Measurements from ENCODE around the gene SAPCD2. TPM values are rescaled to one million over a fixed set of nuclear protein-coding genes. Genes with fewer than 3 reads are reported as not detected.

SAPCD2 gene
- total RNA-seq, 1 experiment from 2014 or later, result 18.4 TPM

Other genes with a start within 250 kb of the SAPCD2 start
- 7.2 TPM for gene AJM1, start 228.1 kb downstream of the SAPCD2 start, total RNA-seq (2021; ENCODE audit: unreplicated experiment)
- gene PHPT1, start 221.1 kb downstream of the SAPCD2 start, total RNA-seq (2021; ENCODE audit: unreplicated experiment), result 204 TPM
- gene MAMDC4, start 218.2 kb downstream of the SAPCD2 start, total RNA-seq (2021; ENCODE audit: unreplicated experiment), result 6.3 TPM
- gene EDF1, start 204.2 kb downstream of the SAPCD2 start, total RNA-seq (2021; ENCODE audit: unreplicated experiment), result 270 TPM
- 48.7 TPM for gene TRAF2, start 184.0 kb downstream of the SAPCD2 start, total RNA-seq (2021; ENCODE audit: unreplicated experiment)
- gene FBXW5, start 125.8 kb downstream of the SAPCD2 start, total RNA-seq (2021; ENCODE audit: unreplicated experiment), result 72.6 TPM
- 2.9 TPM for gene C8G, start 125.3 kb downstream of the SAPCD2 start, total RNA-seq (2021; ENCODE audit: unreplicated experiment)
- 2.5 TPM for gene LCN12, start 118.3 kb downstream of the SAPCD2 start, total RNA-seq (2021; ENCODE audit: unreplicated experiment)
- 13.7 TPM for gene PTGDS, start 93.1 kb downstream of the SAPCD2 start, total RNA-seq (2021; ENCODE audit: unreplicated experiment)
- gene LCNL1, start 87.6 kb downstream of the SAPCD2 start, total RNA-seq (2021; ENCODE audit: unreplicated experiment), result 0.82 TPM
- gene PAXX, start 78.1 kb downstream of the SAPCD2 start, total RNA-seq (2021; ENCODE audit: unreplicated experiment), result 64.0 TPM
- gene CLIC3, start 74.0 kb downstream of the SAPCD2 start, total RNA-seq (2021; ENCODE audit: unreplicated experiment), result 6.2 TPM
- 27.0 TPM for gene ABCA2, start 42.3 kb downstream of the SAPCD2 start, total RNA-seq (2021; ENCODE audit: unreplicated experiment)
- not detected for gene FUT7, start 38.5 kb downstream of the SAPCD2 start, total RNA-seq (2021; ENCODE audit: unreplicated experiment)
- 43.5 TPM for gene NPDC1, start 24.4 kb downstream of the SAPCD2 start, total RNA-seq (2021; ENCODE audit: unreplicated experiment)
- 2.8 TPM for gene ENTPD2, start 16.5 kb downstream of the SAPCD2 start, total RNA-seq (2021; ENCODE audit: unreplicated experiment)
- gene UAP1L1, start 7.0 kb upstream of the SAPCD2 start, total RNA-seq (2021; ENCODE audit: unreplicated experiment), result 23.1 TPM
- gene MAN1B1, start 16.4 kb upstream of the SAPCD2 start, total RNA-seq (2021; ENCODE audit: unreplicated experiment), result 57.2 TPM
- gene DPP7, start 44.2 kb upstream of the SAPCD2 start, total RNA-seq (2021; ENCODE audit: unreplicated experiment), result 236 TPM
- 4.9 TPM for gene GRIN1, start 68.6 kb upstream of the SAPCD2 start, total RNA-seq (2021; ENCODE audit: unreplicated experiment)
- gene LRRC26, start 99.5 kb upstream of the SAPCD2 start, total RNA-seq (2021; ENCODE audit: unreplicated experiment), result 0.69 TPM
- gene TMEM210, start 101.5 kb upstream of the SAPCD2 start, total RNA-seq (2021; ENCODE audit: unreplicated experiment), result not detected
- gene ANAPC2, start 118.0 kb upstream of the SAPCD2 start, total RNA-seq (2021; ENCODE audit: unreplicated experiment), result 46.0 TPM
- 86.9 TPM for gene SSNA1, start 118.1 kb upstream of the SAPCD2 start, total RNA-seq (2021; ENCODE audit: unreplicated experiment)
- gene TPRN, start 130.2 kb upstream of the SAPCD2 start, total RNA-seq (2021; ENCODE audit: unreplicated experiment), result 21.7 TPM
- 25.4 TPM for gene TMEM203, start 135.1 kb upstream of the SAPCD2 start, total RNA-seq (2021; ENCODE audit: unreplicated experiment)
- gene NDOR1, start 135.1 kb upstream of the SAPCD2 start, total RNA-seq (2021; ENCODE audit: unreplicated experiment), result 15.6 TPM
- gene RNF208, start 151.7 kb upstream of the SAPCD2 start, total RNA-seq (2021; ENCODE audit: unreplicated experiment), result 11.5 TPM
- 0.67 TPM for gene CYSRT1, start 154.6 kb upstream of the SAPCD2 start, total RNA-seq (2021; ENCODE audit: unreplicated experiment)
- 0.15 TPM for gene RNF224, start 156.9 kb upstream of the SAPCD2 start, total RNA-seq (2021; ENCODE audit: unreplicated experiment)
- not detected for gene SLC34A3, start 160.3 kb upstream of the SAPCD2 start, total RNA-seq (2021; ENCODE audit: unreplicated experiment)
- gene TUBB4B, start 170.7 kb upstream of the SAPCD2 start, total RNA-seq (2021; ENCODE audit: unreplicated experiment), result 265 TPM
- 0.26 TPM for gene STPG3, start 180.7 kb upstream of the SAPCD2 start, total RNA-seq (2021; ENCODE audit: unreplicated experiment)
- 62.4 TPM for gene NELFB, start 184.8 kb upstream of the SAPCD2 start, total RNA-seq (2021; ENCODE audit: unreplicated experiment)
- gene TOR4A, start 207.2 kb upstream of the SAPCD2 start, total RNA-seq (2021; ENCODE audit: unreplicated experiment), result 37.1 TPM
- gene NRARP, start 231.7 kb upstream of the SAPCD2 start, total RNA-seq (2021; ENCODE audit: unreplicated experiment), result 16.9 TPM